Activated naive CD8-positive, alpha-beta T cell treated with anti-CD3 and anti-CD28 coated beads, Interleukin-2, amount 10 ng/mL, durations not matched to agents 7 days and 5 days (primary cell): Measurements from ENCODE around the gene RPTOR. TPM values are rescaled to one million over a fixed set of nuclear protein-coding genes. Genes with fewer than 3 reads are reported as not detected.

Experiments
- ATAC-seq: fragments of 150-1000 bp; cut with Tn5 transposase; one replicate; pipeline ENCODE4 v1.10.0; 2021; ENCODE audit warnings: low read depth, moderate library complexity
- POLR2A ChIA-PET: fragments of 350-600 bp; sonication (Branson Sonifier 250); formaldehyde crosslinking; loops from one replicate; lab custom pipeline; 2021; ENCODE audit warnings: antibody characterized with exemption; lab: Charles Lee
- DNase-seq: peaks from one replicate; pipeline ENCODE4 v3.0.0; 2021
- H3K27ac Mint-ChIP-seq: one replicate; pipeline ENCODE4 v1.8.0; 2022; ENCODE audit warnings: mild to moderate bottlenecking, mixed read lengths
- H3K27me3 Mint-ChIP-seq: one replicate; pipeline ENCODE4 v1.8.0; 2022; ENCODE audit warnings: mild to moderate bottlenecking, moderate library complexity, mixed read lengths
- H3K36me3 Mint-ChIP-seq: one replicate; pipeline ENCODE4 v1.8.0; 2021; ENCODE audit warnings: mild to moderate bottlenecking, mixed read lengths
- H3K4me1 Mint-ChIP-seq: one replicate; pipeline ENCODE4 v1.8.0; 2021; ENCODE audit warnings: mixed read lengths
- H3K4me3 Mint-ChIP-seq: one replicate; pipeline ENCODE4 v1.8.0; 2022; ENCODE audit warnings: mild to moderate bottlenecking, moderate library complexity, mixed read lengths
- H3K9me3 Mint-ChIP-seq: one replicate; pipeline ENCODE4 v1.8.0; 2021; ENCODE audit warnings: mixed read lengths
- total RNA-seq, 2 experiments: library from RNA; stranded (reverse); gene quantifications; one replicate each; pipeline ENCODE4 v1.2.3, GENCODE V29; 2021

The RPTOR gene
- total RNA-seq, 2 experiments from 2014 or later = 43.2 to 43.8 TPM

DNA sequence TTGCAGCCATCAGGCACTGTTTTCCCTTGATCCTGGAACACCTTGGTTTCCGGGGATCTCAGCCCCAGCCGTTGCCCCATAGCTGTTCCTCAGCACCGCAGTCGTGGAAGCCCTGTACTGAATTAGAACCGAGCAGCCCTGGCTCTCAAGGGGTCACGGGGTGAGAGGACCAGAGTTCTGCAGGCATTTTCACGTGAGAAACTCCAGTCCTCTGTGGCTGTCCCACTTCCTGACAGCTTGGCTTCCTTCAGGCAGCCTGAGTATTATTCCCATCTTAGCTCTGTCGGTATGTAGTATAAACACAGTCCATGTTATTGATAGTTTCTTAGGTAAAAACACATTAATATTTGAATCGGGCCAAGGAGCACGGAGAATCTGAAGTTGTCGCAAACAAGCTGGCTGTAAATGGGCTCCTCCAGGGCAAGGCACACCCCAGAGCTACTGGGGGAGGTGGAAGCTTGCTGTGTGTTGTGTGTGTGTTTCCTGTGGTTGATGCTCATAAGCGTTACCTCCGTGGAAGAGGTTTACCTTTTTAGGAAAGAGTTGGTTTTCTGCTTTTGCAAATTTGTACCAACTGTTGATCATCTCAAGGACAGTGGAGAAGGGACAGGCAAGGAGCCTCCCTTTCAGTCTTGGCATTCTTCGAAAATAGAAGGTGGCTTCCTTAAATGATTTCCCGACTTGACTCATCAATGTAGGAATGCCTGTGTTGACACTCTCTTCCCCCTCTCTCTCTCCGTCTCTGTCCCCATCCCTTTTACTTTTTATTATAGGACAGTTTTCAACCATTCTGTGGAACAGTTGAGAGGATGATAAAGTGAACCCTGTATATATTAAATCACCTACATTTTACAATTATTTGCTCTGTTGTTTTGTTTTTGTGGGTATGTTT is 238.1 kb downstream of the RPTOR start:
- peak overlapping the region; percentile 97 for H3K27ac Mint-ChIP-seq
- peaks cover 5% of the 10 kb centered on the region for H3K9me3 Mint-ChIP-seq
- H3K4me1 Mint-ChIP-seq = peaks cover 66% of the 10 kb centered on the region
- POLR2A ChIA-PET = interaction anchor here (0.6 to 6.3 kb wide), 10 partner anchors 8 to 95 kb away, joined by 3 to 84 read pairs (median 4); no protein-coding TSS in a partner anchor
- H3K36me3 Mint-ChIP-seq = peaks cover 27% of the 10 kb centered on the region
- ATAC-seq = peak; percentile 83
- H3K4me3 Mint-ChIP-seq = peak overlapping the region; percentile 88
- no peaks in the 10 kb centered on the region for H3K27me3 Mint-ChIP-seq
- DNase-seq = no peak

DNA sequence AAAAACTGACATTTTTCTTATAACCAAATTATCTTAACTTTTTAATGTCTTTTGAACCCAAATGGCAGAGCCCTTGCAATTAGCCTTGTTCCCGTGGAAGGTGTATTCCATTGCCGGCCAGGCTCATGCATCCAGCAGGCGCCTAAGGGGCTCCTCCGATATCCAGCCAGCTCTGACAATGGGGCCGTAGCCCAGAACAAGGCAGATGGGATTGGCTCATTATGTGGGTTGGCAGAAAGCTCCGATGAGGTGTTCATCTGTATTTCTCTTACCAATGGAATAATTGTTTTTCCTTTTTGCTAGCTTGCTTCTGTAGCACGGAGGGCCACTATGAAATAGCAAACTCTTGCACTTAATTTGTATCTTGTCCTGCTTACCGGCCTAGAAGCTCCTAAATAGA is 238.8 kb downstream of the RPTOR start:
- POLR2A ChIA-PET = interaction anchor here (0.8 to 6.3 kb wide), 4 partner anchors 8 to 73 kb away, joined by 3 to 84 read pairs (median 17); no protein-coding TSS in a partner anchor
- ATAC-seq (no peak), DNase-seq (no peak)
- Mint-ChIP-seq H3K4me1 (peaks cover 68% of the 10 kb centered on the region), H3K4me3 (peak overlapping the region; percentile 88), H3K36me3 (peaks cover 26% of the 10 kb centered on the region), H3K27ac (peak overlapping the region; percentile 97), H3K9me3 (peaks cover 8% of the 10 kb centered on the region), H3K27me3 (no peaks in the 10 kb centered on the region)

DNA sequence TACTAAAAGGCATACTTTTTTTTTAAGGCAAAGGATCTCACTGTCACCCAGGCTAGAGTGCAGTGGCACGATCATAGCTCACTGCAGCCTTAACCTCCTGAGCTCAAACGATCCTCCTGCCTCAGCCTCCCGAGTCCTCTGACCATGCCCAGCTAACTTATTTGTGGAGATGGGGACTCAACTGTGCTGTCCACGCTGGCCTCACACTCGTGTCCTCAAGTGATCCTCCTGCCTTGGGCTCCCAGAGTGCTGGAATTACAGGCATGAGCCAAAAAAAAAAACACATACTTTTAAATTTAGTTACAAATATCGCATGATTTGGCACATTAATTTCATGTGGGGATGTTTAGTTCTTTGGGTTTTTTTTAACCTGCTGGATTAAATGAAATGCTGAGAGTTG is 239.3 kb downstream of the RPTOR start:
- DNase-seq = no peak
- Mint-ChIP-seq H3K27me3 (no peaks in the 10 kb centered on the region), H3K4me1 (peaks cover 71% of the 10 kb centered on the region), H3K27ac (peak overlapping the region; percentile 97), H3K9me3 (peaks cover 8% of the 10 kb centered on the region), H3K36me3 (peaks cover 26% of the 10 kb centered on the region), H3K4me3 (peak overlapping the region; percentile 20)
- POLR2A ChIA-PET = interaction anchor here (0.8 to 3.8 kb wide), 3 partner anchors 9 to 73 kb away, joined by 3 to 28 read pairs (median 6); no protein-coding TSS in a partner anchor
- ATAC-seq = no peak

DNA sequence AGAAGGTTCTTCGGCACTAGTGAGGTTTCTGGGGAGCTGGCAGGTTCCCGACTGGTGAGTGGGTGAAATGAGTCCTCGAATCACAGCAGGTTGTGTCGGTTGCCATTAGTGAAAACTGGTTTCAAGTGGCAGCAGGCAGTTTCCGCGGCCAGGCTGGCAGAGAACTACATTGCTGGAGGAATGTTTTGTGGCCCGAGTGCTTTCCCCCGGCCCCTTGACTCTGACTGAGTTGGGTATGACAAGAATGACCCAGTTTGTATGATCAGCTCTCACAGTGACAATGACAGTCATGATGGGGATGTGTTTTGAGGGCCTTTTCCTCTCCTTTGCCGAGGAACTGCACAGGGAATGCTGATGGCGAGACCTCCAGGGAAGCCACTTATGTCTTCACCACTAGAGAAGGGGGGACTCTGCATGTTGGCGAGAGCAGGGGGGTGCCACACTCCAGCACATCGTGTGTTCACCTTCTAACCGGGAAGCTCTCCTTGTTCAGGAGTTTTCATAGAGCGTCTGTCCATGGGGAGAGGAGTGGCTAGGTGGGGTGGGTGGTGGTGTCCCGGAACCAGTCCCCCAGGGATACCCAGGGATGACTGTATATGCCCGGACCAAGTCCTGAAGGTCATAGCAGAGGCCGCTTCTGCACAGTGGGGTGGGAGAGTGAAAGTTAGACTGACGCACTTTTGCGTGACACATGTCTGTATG is 241.0 kb downstream of the RPTOR start:
- no peak for DNase-seq
- Mint-ChIP-seq H3K27ac (peak overlapping the region; percentile 66), H3K36me3 (peaks cover 26% of the 10 kb centered on the region), H3K4me1 (peaks cover 79% of the 10 kb centered on the region), H3K27me3 (no peaks in the 10 kb centered on the region), H3K4me3 (peak overlapping the region; percentile 43), H3K9me3 (peaks cover 8% of the 10 kb centered on the region)
- POLR2A ChIA-PET = interaction anchor here (1.0 kb wide), 2 partner anchors 11 to 62 kb away, joined by 3 to 4 read pairs; no protein-coding TSS in a partner anchor
- no peak for ATAC-seq

DNA sequence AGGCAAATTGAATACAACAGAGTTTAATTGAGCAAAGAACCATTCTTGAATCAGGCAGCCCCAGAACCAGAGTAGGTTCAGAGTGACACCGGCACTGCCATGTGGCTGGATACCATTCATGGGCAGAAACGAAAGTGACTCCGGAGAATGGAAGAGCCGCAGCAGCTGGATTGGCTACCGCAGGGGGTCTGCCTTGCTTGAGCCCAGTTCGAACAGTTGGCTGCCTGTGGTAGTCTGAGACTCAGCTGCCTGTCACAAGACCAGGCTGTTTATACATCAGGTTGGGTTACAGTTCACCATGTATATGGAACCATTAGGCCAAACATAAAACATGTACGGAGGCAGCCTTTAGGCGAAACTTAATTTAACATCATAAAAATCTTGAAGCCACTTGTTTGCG is 241.8 kb downstream of the RPTOR start:
- peaks cover 8% of the 10 kb centered on the region for H3K9me3 Mint-ChIP-seq
- H3K27me3 Mint-ChIP-seq = no peaks in the 10 kb centered on the region
- peaks cover 79% of the 10 kb centered on the region for H3K4me1 Mint-ChIP-seq
- ATAC-seq = no peak
- DNase-seq = no peak
- H3K36me3 Mint-ChIP-seq = peaks cover 26% of the 10 kb centered on the region
- H3K27ac Mint-ChIP-seq = no peak overlapping the region
- H3K4me3 Mint-ChIP-seq = no peak overlapping the region
- POLR2A ChIA-PET = no interaction called here

DNA sequence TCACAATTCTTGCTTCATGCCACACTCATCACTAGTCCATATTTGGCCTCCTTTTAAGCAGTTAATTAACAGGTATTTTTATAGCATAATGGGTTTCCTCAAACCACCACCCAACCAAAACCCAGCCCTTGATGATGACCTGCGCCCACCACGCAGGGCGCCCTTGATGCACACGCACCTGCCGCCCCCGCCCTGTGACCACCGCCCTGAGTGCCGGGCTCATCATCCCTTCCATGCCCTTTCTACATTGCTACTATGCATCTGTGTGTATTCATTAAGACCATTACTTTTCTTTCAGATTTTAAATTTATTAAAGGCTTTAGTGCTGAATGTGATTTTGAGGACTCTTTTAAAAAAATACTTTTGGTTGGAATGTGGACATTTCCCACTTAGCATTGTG is 242.2 kb downstream of the RPTOR start:
- no peak for DNase-seq
- Mint-ChIP-seq H3K4me3 (no peak overlapping the region), H3K27ac (peak overlapping the region; percentile 62), H3K4me1 (peaks cover 80% of the 10 kb centered on the region), H3K36me3 (peaks cover 27% of the 10 kb centered on the region), H3K27me3 (no peaks in the 10 kb centered on the region), H3K9me3 (peaks cover 8% of the 10 kb centered on the region)
- POLR2A ChIA-PET = no interaction called here
- ATAC-seq = no peak

DNA sequence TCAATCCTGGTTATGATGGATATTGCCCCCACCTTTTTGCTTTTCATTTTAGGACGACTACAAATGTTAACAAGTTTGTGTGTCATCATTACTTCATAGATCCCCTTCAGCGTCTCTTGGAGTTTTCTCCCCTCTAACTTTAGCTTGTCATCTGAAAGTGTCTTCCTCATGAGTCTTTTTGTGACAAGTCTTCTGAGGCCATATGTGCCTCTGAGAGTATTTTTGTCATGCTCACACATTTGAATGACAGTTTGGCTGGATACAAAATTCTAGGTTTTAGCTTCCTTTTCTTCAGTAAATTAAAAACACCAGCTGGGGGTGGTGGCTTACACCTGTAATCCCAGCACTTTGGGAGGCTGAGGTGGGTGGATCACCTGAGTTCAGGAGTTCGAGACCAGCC is 243.2 kb downstream of the RPTOR start:
- Mint-ChIP-seq H3K27ac (peak overlapping the region; percentile 62), H3K4me3 (peak overlapping the region; percentile 9), H3K4me1 (peaks cover 80% of the 10 kb centered on the region), H3K9me3 (peaks cover 8% of the 10 kb centered on the region), H3K27me3 (no peaks in the 10 kb centered on the region), H3K36me3 (peaks cover 29% of the 10 kb centered on the region)
- no peak for DNase-seq
- POLR2A ChIA-PET = no interaction called here
- ATAC-seq = no peak

DNA sequence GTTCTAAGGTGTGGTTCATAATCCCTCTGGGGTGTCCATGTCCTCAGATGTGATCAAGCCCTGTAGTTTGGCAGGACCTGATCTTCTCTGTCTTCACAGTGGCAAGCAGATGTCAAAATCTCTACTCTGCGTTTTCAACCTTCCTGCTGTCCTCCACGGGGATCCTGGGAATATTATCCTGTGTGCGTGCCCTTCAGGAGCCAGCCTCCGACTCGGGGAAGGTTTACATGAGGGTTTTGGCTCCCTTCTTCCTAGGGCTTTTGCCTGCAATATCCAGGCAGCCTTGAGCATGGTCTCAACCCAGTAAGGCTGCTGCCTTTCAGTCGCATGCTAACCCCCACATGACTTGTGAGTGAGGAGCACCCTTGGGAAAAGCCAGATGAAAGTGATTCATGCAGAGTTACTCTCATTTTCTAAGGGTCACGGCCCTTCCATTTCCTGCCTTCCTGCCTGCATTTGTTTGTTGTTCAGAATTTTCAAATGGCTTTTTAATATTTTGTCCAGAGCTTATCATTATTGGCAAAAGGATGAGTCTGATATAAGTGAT is 244.8 kb downstream of the RPTOR start:
- peaks cover 70% of the 10 kb centered on the region for H3K4me1 Mint-ChIP-seq
- peak overlapping the region; percentile 97 for H3K27ac Mint-ChIP-seq
- peak; percentile 17 for ATAC-seq
- peaks cover 38% of the 10 kb centered on the region for H3K36me3 Mint-ChIP-seq
- no peaks in the 10 kb centered on the region for H3K27me3 Mint-ChIP-seq
- POLR2A ChIA-PET = interaction anchor here (0.8 to 5.3 kb wide), 14 partner anchors 9 to 140 kb away, joined by 3 to 84 read pairs (median 5); no protein-coding TSS in a partner anchor
- H3K4me3 Mint-ChIP-seq = peak overlapping the region; percentile 76
- DNase-seq = no peak
- peaks cover 8% of the 10 kb centered on the region for H3K9me3 Mint-ChIP-seq

DNA sequence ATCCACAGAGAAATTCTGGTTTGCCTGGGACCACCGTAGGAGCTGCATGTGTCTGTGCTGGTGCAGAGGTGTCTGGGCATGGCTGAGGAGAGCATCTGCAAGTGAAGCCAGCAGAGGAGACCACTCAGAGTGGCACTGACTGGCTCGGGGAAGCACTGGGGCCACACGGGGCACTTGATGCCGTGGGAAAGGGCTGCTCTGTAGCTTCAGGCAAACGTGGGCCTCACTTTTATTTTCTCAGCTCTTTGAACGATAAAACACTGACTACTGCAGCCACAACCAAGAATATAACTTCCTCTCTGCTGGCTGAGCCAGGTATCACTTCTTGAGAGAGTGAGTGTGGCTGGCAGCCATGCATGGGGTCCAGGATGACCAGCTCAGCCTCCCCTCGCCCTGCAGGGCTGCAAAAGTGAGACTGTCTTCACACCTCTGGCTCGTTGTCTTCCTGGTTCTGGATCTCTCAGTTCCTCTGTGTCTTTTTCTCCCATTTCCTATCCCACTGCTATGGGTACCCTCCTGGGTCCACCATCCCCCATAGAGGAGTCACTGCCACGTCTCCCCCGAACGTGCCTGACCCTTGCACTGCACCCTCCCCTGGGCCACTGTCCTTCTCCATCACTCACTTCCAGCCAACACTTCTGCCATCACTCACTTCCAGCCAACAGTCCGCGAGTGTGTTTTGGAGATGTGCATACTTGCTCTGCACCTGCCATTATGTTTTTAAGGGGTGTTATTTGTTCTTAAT is 245.6 kb downstream of the RPTOR start:
- peaks cover 8% of the 10 kb centered on the region for H3K9me3 Mint-ChIP-seq
- H3K27me3 Mint-ChIP-seq = no peaks in the 10 kb centered on the region
- DNase-seq = peak; percentile 61
- peaks cover 64% of the 10 kb centered on the region for H3K4me1 Mint-ChIP-seq
- POLR2A ChIA-PET = interaction anchor here (0.6 to 5.3 kb wide), 22 partner anchors 9 to 335 kb away, joined by 3 to 84 read pairs (median 5); no protein-coding TSS in a partner anchor
- H3K4me3 Mint-ChIP-seq = peak overlapping the region; percentile 76
- H3K36me3 Mint-ChIP-seq = peaks cover 39% of the 10 kb centered on the region
- peak; percentile 78 for ATAC-seq
- peak overlapping the region; percentile 97 for H3K27ac Mint-ChIP-seq

DNA sequence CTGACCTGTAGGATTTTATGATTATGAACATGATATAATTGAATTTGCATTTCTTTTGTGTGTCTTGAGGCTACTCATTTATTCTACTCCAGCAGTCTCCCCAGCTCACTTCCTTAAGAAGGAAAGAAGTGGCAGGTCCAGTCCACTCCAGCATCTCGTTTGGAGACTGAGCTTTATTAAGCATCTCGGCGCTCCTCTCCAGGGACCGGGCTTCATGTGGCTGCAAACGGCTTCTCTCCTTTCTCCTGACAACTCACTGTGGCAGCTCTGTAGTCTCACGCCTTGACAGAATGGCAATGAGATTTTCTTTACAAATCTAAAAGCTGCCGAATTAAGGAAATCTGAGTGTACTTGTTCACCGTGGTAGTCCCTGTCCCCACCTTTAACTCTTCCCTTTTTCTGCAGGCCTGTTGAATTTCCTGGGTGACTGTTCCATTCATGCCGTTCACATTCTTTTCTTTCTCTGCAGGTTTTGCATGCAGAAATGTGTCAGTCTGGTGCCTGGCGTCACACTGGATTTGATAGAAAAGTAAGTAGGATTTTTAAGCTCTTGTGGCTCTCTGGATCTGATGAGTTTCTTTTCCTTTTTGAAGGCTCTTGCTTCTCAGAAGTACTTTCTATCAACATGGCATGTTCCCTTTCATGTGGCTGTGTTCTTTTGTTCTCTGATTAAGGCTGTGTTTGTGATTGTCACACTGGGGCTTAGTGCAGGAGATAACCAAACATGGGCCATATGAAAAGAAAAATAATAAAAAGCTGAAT is 246.5 kb downstream of the RPTOR start:
- peak overlapping the region; percentile 76 for H3K4me3 Mint-ChIP-seq
- ATAC-seq = peak; percentile 59
- POLR2A ChIA-PET = interaction anchor here (0.7 to 5.3 kb wide), 19 partner anchors 8 to 336 kb away, joined by 3 to 84 read pairs (median 5); no protein-coding TSS in a partner anchor
- no peaks in the 10 kb centered on the region for H3K27me3 Mint-ChIP-seq
- peaks cover 57% of the 10 kb centered on the region for H3K4me1 Mint-ChIP-seq
- DNase-seq = no peak
- peaks cover 39% of the 10 kb centered on the region for H3K36me3 Mint-ChIP-seq
- H3K9me3 Mint-ChIP-seq = peaks cover 8% of the 10 kb centered on the region
- H3K27ac Mint-ChIP-seq = peak overlapping the region; percentile 97

DNA sequence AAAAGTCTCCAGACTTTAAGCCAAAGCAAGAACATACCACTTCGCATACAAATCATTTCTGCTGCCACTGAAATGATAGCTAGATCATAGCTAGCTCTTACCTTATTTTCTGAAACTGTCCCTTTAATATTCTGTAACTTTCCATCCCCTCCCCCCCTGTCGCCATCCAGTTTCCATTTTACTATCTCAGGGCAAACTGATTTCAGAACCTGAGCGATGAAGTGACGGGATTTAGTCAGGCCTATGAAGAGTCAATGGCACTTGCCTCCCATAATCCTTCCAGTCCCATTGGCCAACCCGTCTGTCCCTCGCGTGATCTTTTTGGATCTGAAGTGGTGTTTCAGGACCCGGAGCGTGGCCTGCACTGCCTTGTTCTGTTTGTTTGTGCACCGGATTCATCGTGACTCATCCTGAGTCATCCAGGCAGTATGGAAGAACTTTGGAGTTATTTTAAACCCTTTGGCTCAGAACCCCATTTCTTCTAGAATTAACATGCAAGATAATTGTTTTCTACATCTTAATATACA is 247.2 kb downstream of the RPTOR start:
- Mint-ChIP-seq H3K27ac (peak overlapping the region; percentile 97), H3K9me3 (peaks cover 8% of the 10 kb centered on the region), H3K27me3 (no peaks in the 10 kb centered on the region), H3K4me1 (peaks cover 56% of the 10 kb centered on the region), H3K36me3 (peaks cover 44% of the 10 kb centered on the region), H3K4me3 (peak overlapping the region; percentile 76)
- ATAC-seq (no peak), DNase-seq (no peak)
- POLR2A ChIA-PET = interaction anchor here (0.7 to 5.3 kb wide), 15 partner anchors 11 to 337 kb away, joined by 3 to 84 read pairs (median 6); no protein-coding TSS in a partner anchor
